Measurements from ENCODE around the gene KCNMA1. TPM values are rescaled to one million over a fixed set of nuclear protein-coding genes. Genes with fewer than 3 reads are reported as not detected.

Gene KCNMA1
- total RNA-seq, 1 donor from 2014 or later, result 95.5 TPM

- peaks cover 42% of the 10 kb centered on the region for H3K36me3 Mint-ChIP-seq (ENCODE audit: unreplicated experiment)
- DNase-seq (ENCODE audit: extremely low spot score, unreplicated experiment), result no peak
- peaks cover 8% of the 10 kb centered on the region for H3K4me1 Mint-ChIP-seq (ENCODE audit: unreplicated experiment)
- H3K9me3 Mint-ChIP-seq (ENCODE audit: unreplicated experiment), result no peaks in the 10 kb centered on the region
- no peaks in the 10 kb centered on the region for H3K27me3 Mint-ChIP-seq (ENCODE audit: unreplicated experiment)
- no peak overlapping the region for H3K27ac Mint-ChIP-seq (ENCODE audit: unreplicated experiment)
- no peak for TF ChIP-seq CTCF (IDR thresholded peaks at IDR 0.05)
- no peak overlapping the region for H3K4me3 Mint-ChIP-seq (ENCODE audit: unreplicated experiment)
Observed at GRCh38 chr10:77068272-77068671, 569.3 kb downstream of the KCNMA1 start.

- DNase-seq (ENCODE audit: extremely low spot score, unreplicated experiment), result no peak
- H3K4me3 Mint-ChIP-seq (ENCODE audit: unreplicated experiment), result no peak overlapping the region
- H3K9me3 Mint-ChIP-seq (ENCODE audit: unreplicated experiment), result no peaks in the 10 kb centered on the region
- no peak for TF ChIP-seq CTCF (IDR thresholded peaks at IDR 0.05)
- H3K27me3 Mint-ChIP-seq (ENCODE audit: unreplicated experiment), result no peaks in the 10 kb centered on the region
- no peak overlapping the region for H3K27ac Mint-ChIP-seq (ENCODE audit: unreplicated experiment)
- H3K4me1 Mint-ChIP-seq (ENCODE audit: unreplicated experiment), result no peaks in the 10 kb centered on the region
- H3K36me3 Mint-ChIP-seq (ENCODE audit: unreplicated experiment), result peaks cover 23% of the 10 kb centered on the region
Observed at GRCh38 chr10:77062381-77062780, 575.2 kb downstream of the KCNMA1 start.

GRCh38 chr10:77060913-77061312 is 576.7 kb downstream of the KCNMA1 start:
- no peak overlapping the region for H3K4me3 Mint-ChIP-seq (ENCODE audit: unreplicated experiment)

GRCh38 chr10:77056650-77057049 is 581.0 kb downstream of the KCNMA1 start:
- no peak overlapping the region for H3K27ac Mint-ChIP-seq (ENCODE audit: unreplicated experiment)
- no peaks in the 10 kb centered on the region for H3K4me1 Mint-ChIP-seq (ENCODE audit: unreplicated experiment)
- no peak for TF ChIP-seq CTCF (IDR thresholded peaks at IDR 0.05)
- H3K9me3 Mint-ChIP-seq (ENCODE audit: unreplicated experiment), result peaks cover 8% of the 10 kb centered on the region
- no peaks in the 10 kb centered on the region for H3K27me3 Mint-ChIP-seq (ENCODE audit: unreplicated experiment)
- H3K36me3 Mint-ChIP-seq (ENCODE audit: unreplicated experiment), result peaks cover 15% of the 10 kb centered on the region
- no peak for DNase-seq (ENCODE audit: extremely low spot score, unreplicated experiment)
- H3K4me3 Mint-ChIP-seq (ENCODE audit: unreplicated experiment), result no peak overlapping the region

More at GRCh38 chr10:77060913-77061312, 576.7 kb downstream of the KCNMA1 start:
- no peak overlapping the region for H3K27ac Mint-ChIP-seq (ENCODE audit: unreplicated experiment)
- peaks cover 14% of the 10 kb centered on the region for H3K36me3 Mint-ChIP-seq (ENCODE audit: unreplicated experiment)
- H3K4me1 Mint-ChIP-seq (ENCODE audit: unreplicated experiment), result no peaks in the 10 kb centered on the region
- peaks cover 8% of the 10 kb centered on the region for H3K9me3 Mint-ChIP-seq (ENCODE audit: unreplicated experiment)
- no peak for DNase-seq (ENCODE audit: extremely low spot score, unreplicated experiment)
- H3K27me3 Mint-ChIP-seq (ENCODE audit: unreplicated experiment), result no peaks in the 10 kb centered on the region
- TF ChIP-seq CTCF (IDR thresholded peaks at IDR 0.05), result no peak

- no peak overlapping the region for H3K27ac Mint-ChIP-seq (ENCODE audit: unreplicated experiment)
- H3K4me1 Mint-ChIP-seq (ENCODE audit: unreplicated experiment), result peaks cover 12% of the 10 kb centered on the region
- H3K9me3 Mint-ChIP-seq (ENCODE audit: unreplicated experiment), result peaks cover 8% of the 10 kb centered on the region
- TF ChIP-seq CTCF (IDR thresholded peaks at IDR 0.05), result no peak
- no peaks in the 10 kb centered on the region for H3K27me3 Mint-ChIP-seq (ENCODE audit: unreplicated experiment)
- no peak overlapping the region for H3K4me3 Mint-ChIP-seq (ENCODE audit: unreplicated experiment)
- H3K36me3 Mint-ChIP-seq (ENCODE audit: unreplicated experiment), result peaks cover 10% of the 10 kb centered on the region
- no peak for DNase-seq (ENCODE audit: extremely low spot score, unreplicated experiment)
Observed at GRCh38 chr10:77052593-77052992, 585.0 kb downstream of the KCNMA1 start.

Measured in osteocyte (in vitro differentiated cells).